ENCODE data around the gene TMEFF1.
"Not testable (repeated sequence)": the region's sequence is repeated elsewhere in the genome, so short reads cannot be mapped to it uniquely, and the experiment has no call there.

TMEFF1 gene, protein sequence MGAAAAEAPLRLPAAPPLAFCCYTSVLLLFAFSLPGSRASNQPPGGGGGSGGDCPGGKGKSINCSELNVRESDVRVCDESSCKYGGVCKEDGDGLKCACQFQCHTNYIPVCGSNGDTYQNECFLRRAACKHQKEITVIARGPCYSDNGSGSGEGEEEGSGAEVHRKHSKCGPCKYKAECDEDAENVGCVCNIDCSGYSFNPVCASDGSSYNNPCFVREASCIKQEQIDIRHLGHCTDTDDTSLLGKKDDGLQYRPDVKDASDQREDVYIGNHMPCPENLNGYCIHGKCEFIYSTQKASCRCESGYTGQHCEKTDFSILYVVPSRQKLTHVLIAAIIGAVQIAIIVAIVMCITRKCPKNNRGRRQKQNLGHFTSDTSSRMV
- total RNA-seq: 0 reads per million in 2 donors

DNA sequence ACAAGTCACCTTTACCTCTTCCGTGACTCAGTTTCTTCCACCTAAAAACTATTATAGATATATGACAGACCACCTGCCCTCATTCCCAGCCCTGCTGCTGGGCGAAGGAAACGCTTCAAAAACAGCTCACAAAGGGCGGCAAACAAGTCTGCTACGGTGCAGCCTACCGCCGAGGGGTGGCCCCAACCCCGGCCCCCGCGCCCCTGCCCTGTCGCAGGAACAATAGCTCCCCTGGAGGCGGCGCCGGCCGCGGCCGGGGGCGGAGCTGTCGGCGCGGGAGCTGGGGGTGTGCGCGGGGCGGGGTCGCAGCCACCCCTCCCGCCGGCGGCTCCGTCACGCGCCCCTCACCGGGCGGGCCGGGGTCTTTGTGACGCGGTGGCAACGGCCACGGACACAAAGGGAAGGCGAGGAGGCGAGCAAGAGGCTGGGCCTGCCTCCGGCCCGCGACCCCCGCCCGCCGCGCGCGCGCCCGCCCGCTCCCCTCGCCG, at the start of gene TMEFF1:
TMEFF1 (plus strand) TSS at position 362 of the 488 bp plus-strand sequence. CDS start 396 bp downstream, outside the sequence.
- DNase-seq: peak in 4 of 5 experiments; percentile 7 to 52 (median 18)

GRCh38 chr9:100425758-100426157, 47.2 kb upstream of the TMEFF1 start:
- no peak for DNase-seq

DNA sequence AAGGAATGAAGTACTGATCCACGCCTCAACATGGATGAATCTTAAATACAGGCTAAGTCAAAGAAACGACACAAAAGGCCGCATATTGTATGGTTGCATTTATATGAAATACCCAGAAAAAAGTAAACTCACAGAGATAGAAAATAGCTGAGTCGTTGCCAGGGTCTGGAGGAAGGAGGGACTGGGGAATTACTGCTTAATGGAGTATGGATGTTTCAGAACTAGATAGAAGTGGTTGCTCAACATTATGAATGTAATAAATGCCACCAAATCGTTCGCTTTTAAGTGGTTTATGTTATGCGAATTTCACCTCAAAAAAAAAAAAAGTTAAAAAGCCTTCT, 46.8 kb upstream of the TMEFF1 start:
- peak in 1 of 5 experiments; percentile 9 for DNase-seq

GRCh38 chr9:100426530-100427365, 46.2 kb upstream of the TMEFF1 start, which contains the start of gene MSANTD3:
TSS of gene MSANTD3 (plus strand) at chr9:100427143. CDS start at chr9:100441939, 14,796 bp downstream.
- DNase-seq: peak; percentile 25 to 77 (median 39)

GRCh38 chr9:100427366-100428263, 45.3 kb upstream of the TMEFF1 start:
- peak in 1 of 5 experiments; percentile 48 for DNase-seq

DNA sequence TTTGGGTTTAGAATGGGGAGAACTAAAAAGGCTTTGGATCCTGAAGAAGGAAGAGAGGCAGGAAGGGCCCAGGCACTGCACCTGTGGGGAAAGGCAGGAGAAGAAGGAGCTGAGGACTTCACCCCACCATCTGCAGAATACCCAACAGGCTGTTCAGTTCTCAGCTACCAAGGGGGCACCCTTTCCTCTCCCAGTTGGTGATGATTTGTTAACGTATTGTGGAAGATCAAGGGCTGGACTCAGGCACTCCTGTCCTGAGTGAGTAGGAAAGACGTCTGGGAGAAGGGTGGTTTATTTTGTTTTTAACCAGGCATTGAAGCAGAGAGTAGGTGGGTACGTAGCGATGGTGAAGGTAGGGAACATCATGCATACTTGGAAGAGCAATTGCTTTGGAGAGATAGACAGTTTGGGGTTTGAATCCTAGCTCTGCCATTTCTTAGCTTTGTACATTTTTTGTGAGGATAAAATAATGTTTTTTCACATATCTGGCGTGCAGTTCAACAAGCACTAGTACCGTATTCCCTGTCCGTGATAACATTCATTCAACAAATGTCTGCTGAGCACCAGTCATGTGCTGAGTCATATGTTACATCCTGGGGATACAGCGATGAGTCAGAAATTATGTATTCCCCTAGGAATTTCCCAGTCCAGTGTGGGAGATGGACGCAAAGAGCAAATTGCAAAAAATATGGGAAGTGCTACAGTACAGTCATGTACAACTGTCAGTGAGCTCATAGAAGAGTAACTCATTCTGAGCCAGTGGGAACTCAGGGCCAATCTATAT, 43.9 kb upstream of the TMEFF1 start:
- DNase-seq: no peak

DNA sequence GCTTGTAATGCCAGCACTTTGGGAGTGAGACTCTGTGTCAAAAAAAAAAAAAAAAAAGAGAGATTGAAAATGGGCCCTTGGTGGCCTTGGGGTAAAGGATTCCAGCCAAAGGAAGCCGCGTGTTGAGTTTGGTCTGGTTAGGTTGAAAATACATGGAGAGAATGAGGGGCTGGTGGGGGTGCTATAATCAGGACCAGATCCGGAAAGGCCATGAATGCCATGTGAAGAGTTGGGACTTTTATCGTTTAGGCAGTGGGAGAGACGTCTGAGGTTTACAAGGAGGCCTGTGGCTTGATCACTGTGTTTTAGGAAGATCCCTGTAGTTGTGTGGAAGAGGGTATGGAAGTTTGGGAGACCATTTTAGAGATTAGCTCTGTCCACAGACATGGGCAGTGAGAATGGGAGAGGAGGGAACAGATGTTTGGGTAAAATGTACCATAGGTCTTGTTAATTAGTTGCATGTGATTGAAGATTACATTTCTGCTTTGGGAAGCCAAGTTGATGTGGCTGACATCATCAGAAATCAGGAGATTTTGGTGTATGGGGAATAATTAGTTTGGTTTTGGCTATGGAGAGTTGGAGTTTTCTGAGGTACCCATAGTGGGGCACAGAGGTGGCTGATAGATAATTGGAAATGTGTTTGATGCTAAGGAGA, 42.5 kb upstream of the TMEFF1 start:
- no peak for DNase-seq

DNA sequence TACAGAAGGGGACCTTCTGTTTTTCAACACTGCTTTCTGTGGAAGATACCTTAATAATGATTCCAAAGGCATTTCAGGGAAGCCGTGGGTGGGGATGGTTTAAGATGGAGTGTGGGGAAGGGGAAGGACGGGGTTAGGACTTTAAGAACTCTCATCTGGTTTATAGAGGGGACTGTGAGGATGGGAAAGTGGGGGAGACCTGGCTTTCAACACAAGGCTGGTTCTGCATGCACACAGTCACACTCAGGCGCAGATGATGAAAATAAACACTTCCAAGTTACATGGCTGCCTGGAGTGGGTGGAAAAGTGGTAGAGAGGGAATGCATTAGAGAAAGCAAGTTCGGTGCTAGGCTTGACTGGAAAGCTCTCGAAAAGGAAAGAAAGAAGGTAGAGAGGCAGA, 41.1 kb upstream of the TMEFF1 start:
- no peak for DNase-seq

- DNase-seq: no peak
These were observed 40.2 kb upstream of the TMEFF1 start for GRCh38 chr9:100432736-100433135.

DNA sequence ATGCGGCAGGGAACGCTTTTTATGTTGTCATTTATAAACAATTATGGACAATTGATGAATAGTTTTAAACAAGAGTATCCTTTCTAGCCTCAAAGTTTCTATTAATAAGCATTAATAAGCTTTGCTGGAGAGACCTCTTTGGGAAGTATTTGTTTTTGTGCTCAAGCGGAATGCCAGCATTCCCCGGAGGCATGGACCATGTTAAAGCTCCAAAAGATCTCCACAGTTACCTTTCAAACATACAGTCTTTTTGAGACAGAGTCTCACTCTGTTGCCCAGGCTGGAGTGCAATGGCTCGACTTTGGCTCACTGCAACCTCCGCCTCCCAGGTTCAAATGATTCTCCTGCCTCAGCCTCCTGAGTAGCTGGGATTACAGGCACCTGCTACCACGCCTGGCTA, 36.4 kb upstream of the TMEFF1 start:
- no peak for DNase-seq

GRCh38 chr9:100437860-100438805, 34.8 kb upstream of the TMEFF1 start:
- peak in 4 of 5 experiments; percentile 26 to 60 (median 44) for DNase-seq

DNA sequence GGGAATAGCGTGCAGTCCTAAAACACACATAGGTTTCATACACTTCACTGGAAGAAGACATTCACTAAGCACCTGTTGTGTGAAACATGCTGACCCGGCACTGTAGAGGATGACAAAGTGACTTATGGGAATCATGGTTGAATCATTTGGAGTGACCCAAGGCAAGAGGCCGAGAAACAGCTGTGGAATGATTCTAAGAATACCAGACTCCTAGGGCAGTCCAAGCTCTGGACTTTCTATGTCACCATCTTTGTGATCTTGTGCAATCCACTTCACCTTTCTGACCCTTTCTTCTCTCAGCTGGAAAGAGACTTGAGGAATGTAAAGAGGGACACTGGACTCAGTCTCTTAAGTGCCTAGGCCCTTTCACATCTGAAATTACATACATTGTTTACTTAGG, 32.9 kb upstream of the TMEFF1 start:
- no peak for DNase-seq

DNA sequence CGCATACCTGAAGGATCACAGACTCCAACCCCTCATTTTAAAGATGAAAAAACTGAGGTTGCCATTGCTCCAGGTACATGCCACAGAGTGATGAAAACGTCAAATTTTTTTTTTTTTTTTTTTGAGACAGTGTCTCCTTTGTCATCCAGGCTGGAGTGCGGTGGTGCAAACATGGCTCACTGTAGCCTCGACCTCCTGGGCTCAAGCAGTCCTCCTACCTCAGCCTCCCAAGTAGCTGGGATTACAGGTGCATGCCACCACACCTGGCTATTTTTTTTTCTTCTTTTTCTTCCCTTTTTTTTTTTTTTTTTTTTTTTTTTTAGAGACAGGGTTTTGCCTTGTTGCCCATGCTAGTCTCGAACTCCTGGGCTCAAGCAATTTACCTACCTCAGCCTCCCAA, 32.5 kb upstream of the TMEFF1 start:
- not testable (repeated sequence) for DNase-seq

GRCh38 chr9:100441911-100442361, 31.0 kb upstream of the TMEFF1 start:
- DNase-seq: no peak

DNA sequence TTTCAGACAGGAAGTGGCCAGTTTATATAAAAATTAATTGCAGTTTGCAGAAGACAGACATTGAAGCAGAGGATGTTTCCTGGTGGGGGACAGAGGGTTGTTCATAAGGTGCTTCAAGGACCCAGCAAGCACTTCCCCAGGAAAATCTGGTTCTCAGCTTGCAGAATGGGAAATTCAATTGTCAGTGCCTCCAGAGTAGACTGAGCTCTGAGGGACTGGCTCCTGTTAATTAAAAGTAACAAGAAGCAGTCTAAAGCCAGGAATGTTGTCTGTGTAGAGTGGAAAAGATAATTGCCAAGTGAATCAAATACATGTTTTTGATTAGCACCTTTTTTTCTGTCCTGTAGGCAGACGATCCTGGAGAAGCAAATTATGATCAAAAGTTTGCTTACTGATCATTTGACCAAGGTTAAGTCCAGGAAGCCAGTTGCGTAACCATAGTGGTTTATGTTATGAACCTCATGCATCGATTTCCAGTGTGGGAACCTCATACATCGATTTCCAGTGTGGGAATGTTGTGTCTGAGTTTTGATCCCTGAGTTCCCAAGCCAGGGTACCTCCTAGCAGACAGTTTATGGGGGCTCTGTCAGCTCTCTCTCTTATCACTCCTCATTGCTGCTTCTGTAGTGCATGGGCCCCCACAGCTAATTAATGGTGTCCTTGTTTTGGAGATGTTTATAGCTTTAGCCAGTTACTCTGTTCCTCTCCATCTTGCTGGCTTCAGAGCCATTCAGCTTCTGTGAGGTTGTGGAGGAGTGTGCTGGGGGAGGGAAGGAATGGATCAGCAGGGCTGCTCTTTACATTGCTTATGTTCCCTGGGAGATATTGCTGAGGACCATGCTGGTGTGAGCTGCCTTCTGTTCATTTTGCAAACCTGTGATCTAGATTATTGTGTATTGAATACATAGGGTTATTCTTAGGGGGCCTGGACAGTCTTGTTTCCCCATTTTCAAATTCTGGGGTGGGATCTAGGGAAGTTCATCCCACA, 28.9 kb upstream of the TMEFF1 start:
- no peak for DNase-seq

GRCh38 chr9:100445161-100445902, 27.6 kb upstream of the TMEFF1 start:
- peak in 1 of 5 experiments; percentile 14 for DNase-seq

DNA sequence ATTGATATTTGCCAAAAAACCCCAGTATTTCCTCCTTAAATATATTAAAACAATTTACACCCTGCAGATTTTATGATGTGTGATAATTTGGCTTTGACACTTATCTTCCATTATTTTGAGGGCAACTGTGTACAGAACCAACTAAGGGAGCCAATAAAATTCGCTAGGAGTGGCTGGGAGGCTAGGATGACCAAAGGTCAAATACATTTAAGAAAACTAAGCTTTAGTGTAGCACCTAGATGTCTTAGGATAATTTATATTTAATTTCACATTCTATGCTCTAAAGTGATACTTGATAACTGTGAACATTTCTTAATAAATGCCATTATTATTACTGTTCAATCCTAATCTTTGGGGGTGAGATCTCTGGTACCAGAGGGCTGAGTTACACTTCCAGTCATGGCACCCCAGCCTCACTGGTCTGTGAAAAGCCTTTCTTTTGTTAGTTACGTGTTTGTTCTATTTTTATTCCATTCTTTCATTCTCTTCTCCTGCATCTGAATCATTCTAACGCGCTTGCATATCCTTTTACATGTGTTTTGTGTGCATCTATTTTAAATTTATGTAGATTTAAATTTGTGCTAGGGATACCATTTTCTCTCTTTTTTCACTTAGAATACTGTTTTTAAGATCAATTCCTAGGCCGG, 26.9 kb upstream of the TMEFF1 start:
- DNase-seq: no peak
